NCI-H2196 (cell line): ENCODE measurements around the gene HIC2.
"Not testable (repeated sequence)": the region's sequence is repeated elsewhere in the genome, so short reads cannot be mapped to it uniquely, and the experiment has no call there.

Source experiments
- DNase-seq: peaks from one replicate; lab custom pipeline; 2025; ENCODE audit not compliant: unreplicated experiment; lab: John Stamatoyannopoulos, UW

HIC2 gene

DNA sequence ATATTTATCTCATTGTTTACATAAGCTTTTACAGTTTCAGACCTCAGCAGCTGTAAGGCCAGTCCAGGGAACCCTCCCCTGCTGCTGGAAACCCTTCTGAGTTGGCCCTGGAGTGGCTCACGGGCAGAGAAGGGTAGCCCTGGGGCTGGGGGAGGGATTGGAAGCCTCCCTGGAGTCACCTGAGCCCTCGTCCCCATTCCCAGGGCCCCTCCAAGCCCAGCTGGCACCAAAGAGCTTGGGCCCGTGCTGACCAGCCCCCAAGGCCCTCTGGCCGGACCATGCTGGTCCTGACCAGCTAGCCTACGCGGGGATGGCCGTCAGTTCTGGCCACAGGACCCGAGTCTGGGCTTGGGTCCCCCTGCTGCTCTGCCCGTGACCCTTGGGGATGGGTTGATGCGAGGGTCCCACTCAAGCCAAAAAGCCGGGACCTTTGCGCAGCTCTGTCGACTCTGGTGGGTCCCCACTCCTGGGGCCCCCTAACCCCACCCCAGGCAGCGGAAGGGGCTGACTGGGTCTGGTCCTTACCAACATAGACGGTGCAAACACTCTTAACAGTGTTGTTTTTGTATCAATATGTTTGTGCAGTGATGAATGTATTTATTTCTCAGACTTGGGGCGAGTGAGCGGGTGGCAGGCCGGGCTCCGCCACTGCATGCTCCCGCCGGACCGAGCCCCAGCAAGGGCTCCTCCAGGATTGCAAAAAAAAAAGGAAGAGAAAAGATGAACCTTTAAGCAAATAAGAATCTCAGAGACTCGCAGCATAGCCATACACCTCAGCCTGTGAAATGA lies 32.6 kb downstream of the HIC2 start:
- DNase-seq = no peak

GRCh38 chr22:21450320-21450831 lies 33.2 kb downstream of the HIC2 start:
- DNase-seq = no peak

DNA sequence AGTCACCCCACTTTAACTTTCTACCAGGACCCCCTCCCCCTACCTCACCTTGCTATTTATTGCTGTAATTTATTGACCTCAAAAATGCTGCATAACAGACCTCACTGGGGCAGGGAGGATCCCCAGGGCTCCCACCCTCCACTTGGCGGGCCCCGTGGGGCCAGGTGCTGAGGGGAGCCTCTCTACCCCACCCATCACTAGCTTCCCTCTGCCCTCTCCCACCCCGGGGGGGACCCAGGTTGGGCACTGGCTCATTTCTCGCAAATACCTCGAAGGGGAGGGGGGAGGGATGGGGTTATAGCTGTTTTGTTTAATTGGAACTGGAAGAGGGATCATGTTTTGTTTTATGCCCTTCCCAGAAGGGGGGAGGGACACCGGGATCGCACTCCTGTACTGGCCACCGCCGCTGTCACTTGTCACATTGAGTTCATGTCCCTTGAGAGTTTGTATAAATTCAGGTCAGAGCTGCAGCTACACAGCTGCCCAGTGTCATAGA lies 33.7 kb downstream of the HIC2 start:
- no peak for DNase-seq

GRCh38 chr22:21451545-21452520 lies 34.7 kb downstream of the HIC2 start:
- no peak for DNase-seq

DNA sequence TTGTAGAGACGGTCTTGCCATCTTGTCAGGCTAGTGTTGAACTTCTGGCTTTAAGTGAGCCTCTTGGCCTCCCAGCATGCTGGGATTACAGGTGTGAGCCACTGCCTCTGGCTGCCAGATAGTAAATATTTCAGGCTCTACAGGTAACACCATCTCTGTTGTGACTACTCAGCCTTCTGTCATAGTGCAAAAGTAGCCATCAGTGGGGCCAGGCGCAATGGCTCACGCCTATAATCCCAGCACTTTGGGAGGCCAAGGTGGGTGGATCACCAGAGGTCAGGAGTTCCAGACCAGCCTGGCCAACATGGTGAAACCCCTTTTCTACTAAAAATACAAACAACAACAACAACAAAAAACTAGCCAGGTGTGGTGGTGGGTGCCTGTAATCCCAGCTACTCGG lies 35.5 kb downstream of the HIC2 start:
- DNase-seq = not testable (repeated sequence)

- not testable (repeated sequence) for DNase-seq
These were observed 37.8 kb downstream of the HIC2 start for GRCh38 chr22:21454998-21455333.

DNA sequence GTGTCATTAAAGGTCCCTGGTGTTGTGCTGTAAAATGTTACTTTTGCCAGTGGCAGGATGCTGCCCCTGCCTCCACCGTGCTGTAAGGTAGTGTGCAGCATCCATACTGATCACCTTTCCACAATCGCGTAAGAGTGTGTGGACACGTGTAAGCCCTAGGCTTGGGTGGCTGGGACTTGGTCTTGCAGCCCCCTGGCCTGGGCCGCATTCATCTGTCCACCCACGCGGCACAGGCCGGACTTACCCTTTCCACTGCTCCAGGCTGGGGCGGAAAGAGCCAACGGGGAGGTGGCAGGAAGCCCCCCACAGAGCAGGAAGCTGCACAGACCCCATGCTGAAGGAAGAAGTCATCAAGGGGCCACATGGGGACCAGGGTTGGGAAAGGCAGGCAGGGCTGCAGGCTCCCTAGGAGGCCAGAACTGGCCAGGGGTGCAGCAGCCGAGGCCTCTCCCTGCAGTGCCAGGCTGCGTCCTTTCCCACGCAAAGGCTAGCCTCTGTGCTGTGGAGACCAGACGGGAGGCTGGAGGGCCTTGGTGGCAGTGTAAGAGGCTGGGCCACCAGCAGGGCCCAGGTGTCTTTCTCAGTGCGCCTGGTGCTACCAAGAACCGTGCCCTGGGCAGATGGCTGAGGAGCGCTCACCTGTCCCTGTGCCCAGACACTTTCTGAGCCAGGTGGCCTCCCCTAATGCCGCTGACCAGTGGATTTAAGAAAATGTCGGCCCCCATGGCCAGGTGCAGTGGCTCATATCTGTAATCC lies 38.3 kb downstream of the HIC2 start:
- no peak for DNase-seq

DNA sequence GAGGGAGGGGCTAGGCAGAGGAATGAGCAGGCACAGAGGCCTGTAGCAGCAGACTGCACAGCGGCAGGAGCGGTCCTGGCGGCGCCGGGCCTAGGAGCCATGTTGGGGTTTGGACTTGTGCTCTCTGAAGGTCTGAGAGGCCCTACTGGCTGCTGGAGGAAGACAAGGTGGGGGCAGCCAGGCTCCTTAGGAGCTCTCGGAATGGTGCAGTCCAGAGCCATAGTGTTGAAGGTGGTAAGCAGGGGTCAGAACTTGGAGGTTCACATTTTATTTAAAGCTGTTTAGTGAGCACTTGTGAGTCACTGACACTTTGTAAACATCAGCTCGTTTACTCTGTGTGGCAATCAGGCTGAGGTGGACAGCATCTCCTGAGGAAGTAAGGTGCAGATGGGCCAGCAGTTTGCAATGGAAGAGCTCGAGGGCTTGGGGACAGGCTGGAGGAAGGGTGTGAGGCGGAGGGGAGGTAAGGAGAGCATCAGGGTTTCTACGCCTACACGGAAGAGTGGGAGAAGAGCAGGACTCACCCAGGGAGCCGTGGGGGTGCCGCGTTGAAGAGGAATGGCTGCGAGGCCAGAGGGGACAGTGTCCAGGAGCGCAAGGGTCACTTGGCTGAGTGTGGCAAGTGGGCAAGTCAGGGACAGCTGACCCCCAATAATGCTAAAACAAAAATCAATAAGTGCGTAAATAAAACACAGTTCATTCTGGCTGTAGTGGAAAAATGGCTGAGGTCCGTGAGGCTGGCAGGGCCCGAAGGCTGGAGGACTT lies 40.0 kb downstream of the HIC2 start:
- no peak for DNase-seq

DNA sequence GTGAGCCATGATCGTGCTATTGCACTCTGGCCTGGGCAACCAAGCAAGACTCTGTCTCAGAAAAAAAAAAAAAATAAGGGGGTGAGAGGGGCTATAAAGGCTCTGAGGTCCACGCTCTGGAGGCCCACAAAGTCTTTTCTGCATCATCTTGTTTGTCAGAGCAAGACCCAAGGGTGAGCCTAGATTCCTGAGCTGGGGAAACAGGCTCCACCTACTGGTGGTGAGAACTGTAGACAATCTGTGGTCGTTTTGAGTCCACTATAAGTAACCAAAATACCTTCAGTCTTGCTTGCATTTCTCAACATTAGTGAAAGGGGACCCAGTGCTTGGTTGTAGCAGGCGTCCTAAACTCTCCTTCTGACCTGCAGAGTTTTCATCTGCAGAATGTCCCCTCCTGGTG lies 45.5 kb downstream of the HIC2 start:
- DNase-seq = not testable (repeated sequence)

- not testable (repeated sequence) for DNase-seq
These were observed 50.4 kb downstream of the HIC2 start, which contains the start of gene TMEM191C for GRCh38 chr22:21467337-21468193. Gene TMEM191C, plus strand, starts transcription at chr22:21467387. Its CDS starts 73 bp downstream, at chr22:21467460.

DNA sequence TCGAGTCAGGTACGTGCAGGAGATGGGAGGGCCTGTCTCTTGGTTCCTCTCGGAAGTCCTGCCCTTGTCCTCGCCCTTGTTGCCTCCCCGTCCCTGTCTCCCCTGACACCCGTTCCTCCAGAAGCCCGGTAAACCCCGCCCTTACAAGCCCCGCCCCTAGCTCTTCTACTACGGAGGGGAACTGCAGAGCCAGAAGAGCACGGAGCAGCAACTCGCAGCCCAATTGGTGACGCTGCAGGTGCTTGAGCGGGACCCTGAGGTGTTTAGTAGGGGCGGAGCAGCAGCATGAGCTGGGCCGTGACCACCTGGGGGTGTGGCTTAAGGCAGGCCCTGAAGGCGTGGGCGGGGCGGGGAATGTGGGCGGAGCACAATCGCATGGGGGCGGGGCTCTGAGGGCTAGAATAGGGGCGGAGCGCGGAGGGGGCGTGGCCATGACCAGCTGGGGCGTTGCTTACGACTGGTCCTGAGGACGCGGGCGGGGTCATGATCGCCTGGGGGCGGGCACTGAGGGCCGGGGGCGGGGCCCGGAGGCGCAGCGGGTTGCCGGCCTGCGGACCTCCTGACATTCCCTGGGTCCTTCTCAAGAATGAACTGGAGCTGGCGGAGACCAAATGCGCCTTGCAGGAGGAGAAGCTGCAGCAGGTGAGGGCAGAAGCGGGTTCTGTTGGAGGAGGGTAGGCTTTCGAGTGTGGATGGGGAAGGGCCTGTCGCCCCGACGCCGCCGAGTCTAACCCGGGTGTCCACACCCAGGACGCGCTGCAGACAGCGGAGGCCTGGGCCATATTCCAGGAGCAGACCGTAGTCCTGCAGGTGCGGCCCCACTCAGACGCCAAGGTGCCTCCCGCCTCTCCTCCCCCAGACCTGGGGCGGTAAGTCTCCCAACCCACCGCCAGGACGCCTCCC lies 51.3 kb downstream of the HIC2 start:
- DNase-seq = not testable (repeated sequence)

- DNase-seq = not testable (repeated sequence)
These were observed 52.2 kb downstream of the HIC2 start for GRCh38 chr22:21469097-21469994.

GRCh38 chr22:21472984-21473383 lies 55.8 kb downstream of the HIC2 start:
- not testable (repeated sequence) for DNase-seq

DNA sequence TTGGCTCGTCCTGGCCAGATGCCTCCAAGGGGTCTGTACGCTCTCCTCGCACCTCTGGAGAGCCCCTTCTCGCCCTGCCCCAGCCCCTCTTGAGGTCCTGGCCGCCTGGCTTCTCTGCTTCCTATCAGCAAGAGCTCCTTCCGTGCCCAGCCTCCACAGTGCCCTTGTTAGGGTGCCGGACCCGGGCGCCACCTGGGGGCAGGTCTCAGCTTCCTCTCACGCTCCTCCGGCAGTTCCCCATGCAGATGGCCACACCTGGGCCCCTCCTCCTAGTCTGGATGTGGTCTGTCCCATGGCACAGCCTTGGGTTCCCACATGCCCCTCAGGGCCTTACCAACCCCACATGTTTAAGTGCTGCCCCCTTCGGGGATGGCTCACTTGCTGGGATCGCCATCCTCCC lies 56.5 kb downstream of the HIC2 start:
- DNase-seq = not testable (repeated sequence)

- not testable (repeated sequence) for DNase-seq
These were observed 66.9 kb downstream of the HIC2 start for GRCh38 chr22:21484039-21484438.

DNA sequence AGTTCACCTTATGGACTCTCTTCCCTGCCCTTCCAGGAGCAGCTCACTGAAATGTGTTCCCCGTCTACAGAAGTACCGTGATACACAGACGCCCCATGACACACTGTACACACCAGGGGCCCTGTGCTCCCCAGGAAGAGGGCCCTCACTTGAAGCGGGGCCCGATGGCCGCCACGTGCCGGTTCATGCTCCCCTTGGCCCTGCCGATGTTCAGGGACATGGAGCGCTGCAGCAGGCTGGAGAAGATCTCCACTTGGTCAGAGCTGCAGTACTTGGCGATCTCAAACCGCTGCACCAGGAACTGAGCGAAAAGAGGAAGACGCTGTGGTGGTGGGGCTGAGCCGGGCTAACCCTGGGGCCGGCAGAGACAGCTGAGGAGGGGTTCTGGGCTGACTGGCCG lies 70.6 kb downstream of the HIC2 start:
- DNase-seq = not testable (repeated sequence)

DNA sequence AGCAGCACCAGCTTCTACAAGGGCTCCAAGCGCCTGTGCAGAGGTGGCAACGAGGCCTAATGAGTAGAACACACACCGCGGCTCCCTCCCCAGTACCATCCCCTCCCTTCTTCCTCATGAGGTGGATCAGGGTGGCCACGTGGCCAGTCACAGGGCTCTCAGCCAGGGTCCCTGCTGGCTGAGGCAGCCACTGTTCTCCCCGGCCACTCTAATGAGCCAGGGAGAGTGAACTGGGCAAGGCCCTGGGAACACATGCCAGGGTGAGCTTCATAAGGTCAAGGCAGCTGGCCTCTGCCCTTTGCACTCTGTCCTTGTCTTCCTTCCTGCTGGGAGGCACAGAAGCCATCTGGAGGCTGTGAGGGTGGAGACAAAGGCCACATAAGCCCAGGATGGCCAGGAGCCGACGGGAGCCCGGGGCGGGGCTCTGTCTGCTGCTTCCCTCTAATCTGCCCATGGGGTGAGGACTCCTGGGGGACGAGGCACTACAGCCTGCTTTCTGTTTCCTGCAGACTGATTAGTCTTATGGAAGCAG lies 72.0 kb downstream of the HIC2 start:
- DNase-seq = not testable (repeated sequence)
